Dedifferentiated amniotic fluid mesenchymal stem cell (primary cell): ENCODE measurements around the gene SLC9C1.
A peak's percentile ranks its signal among the peaks of the same experiment; 100 is the strongest.

Experiments
- DNase-seq: peaks from one replicate; pipeline ENCODE4 v3.0.0-alpha.2; 2016; ENCODE audit errors: extremely low spot score

SLC9C1 gene

GRCh38 chr3:112111785-112112402 is 182.1 kb downstream of the SLC9C1 start:
- peak; percentile 64 for DNase-seq

DNA sequence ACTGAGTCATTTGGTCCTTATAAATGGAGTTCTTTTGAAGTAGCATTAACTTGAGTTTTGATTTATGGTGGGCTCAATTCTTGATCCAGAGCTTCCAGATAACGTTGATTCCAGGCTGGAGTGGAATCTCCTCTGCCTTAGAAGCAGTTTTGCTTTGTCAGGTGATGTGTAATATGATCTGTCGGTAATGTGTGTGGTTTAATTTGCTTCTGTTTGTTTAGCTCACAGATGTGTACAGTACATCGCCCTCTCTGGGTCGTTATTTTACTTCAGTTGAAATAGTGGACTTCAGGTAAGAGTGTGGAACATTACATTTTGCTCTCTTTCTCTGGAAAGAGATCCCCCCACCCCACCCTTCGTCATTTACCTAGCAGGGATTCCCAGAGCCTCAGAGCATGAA is 184.7 kb downstream of the SLC9C1 start:
- DNase-seq: no peak

DNA sequence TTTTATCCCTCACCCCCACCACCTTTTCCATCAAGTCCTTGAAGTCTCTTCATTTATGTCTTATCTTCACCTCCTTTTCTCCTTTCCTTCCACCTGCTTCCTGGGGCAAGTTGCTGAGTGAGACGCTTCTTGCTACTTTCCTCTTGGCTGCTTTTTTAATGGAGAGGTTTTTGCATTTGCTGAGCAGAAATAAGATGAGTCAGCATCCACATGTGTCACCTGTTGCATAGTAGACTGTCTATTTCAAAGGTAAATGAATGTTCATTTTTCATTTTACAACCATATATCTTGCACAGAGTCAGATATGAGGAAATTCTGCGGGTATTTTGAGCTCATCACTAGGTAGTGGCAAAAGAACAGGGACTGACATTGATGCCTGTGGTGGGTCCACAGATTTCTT is 189.2 kb downstream of the SLC9C1 start:
- DNase-seq: no peak

- peak; percentile 15 for DNase-seq
Observed at GRCh38 chr3:112101916-112102315, 192.1 kb downstream of the SLC9C1 start.

DNA sequence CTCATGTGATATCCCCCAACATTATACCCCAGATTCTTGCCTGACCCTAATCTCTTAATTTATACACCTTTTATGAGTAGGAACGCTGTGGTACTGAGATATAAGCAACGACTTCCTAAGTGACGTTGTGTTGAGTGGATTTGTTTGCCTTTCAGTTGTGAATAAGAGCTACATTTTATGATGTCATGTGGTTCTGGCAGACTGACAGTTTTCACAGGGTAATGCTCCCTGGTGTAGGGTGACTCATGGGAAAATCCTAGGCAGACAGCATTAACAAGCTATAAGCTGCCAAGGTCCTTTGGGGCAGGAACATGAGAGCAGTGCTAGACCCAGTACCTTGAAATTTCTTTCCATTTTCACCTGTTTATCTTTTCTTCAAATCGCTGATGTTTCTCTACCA is 196.6 kb downstream of the SLC9C1 start:
- peak; percentile 97 for DNase-seq

GRCh38 chr3:112096176-112096575 is 197.8 kb downstream of the SLC9C1 start:
- no peak for DNase-seq

- no peak for DNase-seq
Observed at GRCh38 chr3:112095731-112096130, 198.3 kb downstream of the SLC9C1 start.

DNA sequence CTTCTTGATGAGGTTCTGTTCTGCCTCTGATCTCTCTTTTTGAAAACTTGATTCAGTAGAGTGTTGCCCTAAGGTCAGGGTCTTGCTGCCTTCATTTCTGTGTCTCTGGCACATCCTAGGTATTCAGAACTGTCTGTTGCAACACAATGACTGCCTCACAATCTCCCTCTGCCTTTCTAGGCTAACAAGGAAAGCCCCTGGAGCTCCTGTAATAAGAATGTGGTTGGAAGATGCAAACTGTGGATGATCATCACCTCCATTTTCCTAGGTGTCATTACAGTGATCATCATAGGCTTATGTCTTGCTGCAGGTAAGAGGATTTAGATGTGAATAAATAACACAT is 200.9 kb downstream of the SLC9C1 start:
- no peak for DNase-seq

- DNase-seq: no peak
Observed at GRCh38 chr3:112092496-112093179, 201.4 kb downstream of the SLC9C1 start.

- DNase-seq: no peak
Observed at GRCh38 chr3:112090887-112091586, 203.0 kb downstream of the SLC9C1 start.
